Measurements from ENCODE around the gene KBTBD13.
A peak's percentile ranks its signal among the peaks of the same experiment; 100 is the strongest.
"Not testable (repeated sequence)": the region's sequence is repeated elsewhere in the genome, so short reads cannot be mapped to it uniquely, and the experiment has no call there.

The KBTBD13 gene

DNA sequence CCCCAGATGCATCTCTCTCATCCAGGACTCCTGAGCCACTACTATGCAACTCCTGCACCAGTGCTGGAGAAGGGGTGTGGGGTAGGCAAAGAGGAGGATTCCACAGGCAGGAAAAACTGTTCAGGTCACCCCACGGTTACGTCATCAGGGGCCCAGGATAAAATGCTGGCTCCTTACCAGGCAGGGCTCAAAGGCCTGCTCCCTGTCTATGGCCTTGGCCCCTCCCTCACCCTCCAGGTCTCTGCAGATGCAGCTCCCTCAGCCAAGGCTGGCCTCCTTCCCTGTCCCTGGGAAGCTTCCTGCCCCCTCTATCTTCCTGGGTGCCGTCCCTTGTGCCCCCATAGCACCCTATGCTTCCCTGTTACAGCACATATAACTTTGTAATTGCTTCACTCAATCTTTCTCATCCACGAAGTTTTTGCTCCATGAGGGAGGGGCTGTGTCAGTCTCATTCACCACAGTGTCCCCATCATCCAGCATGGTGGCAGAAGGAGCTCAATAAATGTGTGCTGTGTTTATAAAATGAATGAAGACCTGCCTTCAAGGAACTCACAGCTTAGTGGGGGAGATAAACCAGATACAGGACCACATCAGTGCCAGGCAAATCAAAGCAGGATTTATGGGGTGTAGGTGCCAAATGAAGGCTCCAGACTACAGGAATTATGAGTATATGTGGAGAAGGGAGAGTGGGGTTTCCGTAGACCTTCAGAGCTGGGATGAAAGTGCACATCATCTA is 18.6 kb downstream of the KBTBD13 start:
- H3K4me3 Mint-ChIP-seq, result no peak overlapping the region
- no peaks in the 10 kb centered on the region for H3K27me3 Mint-ChIP-seq (ENCODE audit: low read depth)
- H3K36me3 Mint-ChIP-seq (ENCODE audit: low read depth), result peaks cover 10% of the 10 kb centered on the region
- no peaks in the 10 kb centered on the region for H3K4me1 Mint-ChIP-seq (ENCODE audit: low read depth)
- no peak overlapping the region for H3K27ac Mint-ChIP-seq
- no peak for DNase-seq (ENCODE audit: low spot score)
- H3K9me3 Mint-ChIP-seq, result no peaks in the 10 kb centered on the region

DNA sequence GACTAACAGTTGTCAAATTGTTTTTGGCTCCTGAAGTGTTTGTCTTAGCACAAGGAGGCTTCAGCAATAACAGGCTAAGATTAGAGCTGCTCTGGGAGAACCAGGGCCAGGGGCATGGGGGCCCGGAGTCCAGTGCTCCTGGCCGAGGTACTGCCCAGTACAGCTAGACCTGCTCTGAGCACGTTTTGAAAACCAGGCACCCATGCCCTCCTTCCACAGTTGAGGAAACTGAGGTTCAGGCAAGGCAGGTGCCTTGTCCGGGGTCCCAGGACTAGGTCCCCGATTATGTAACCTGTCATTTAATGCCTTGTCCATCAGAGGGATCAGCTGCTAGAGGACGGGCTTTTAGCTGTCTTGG is 19.2 kb downstream of the KBTBD13 start:
- no peaks in the 10 kb centered on the region for H3K9me3 Mint-ChIP-seq
- H3K27ac Mint-ChIP-seq, result no peak overlapping the region
- no peaks in the 10 kb centered on the region for H3K4me1 Mint-ChIP-seq (ENCODE audit: low read depth)
- H3K4me3 Mint-ChIP-seq, result no peak overlapping the region
- H3K27me3 Mint-ChIP-seq (ENCODE audit: low read depth), result no peaks in the 10 kb centered on the region
- peaks cover 10% of the 10 kb centered on the region for H3K36me3 Mint-ChIP-seq (ENCODE audit: low read depth)
- no peak for DNase-seq (ENCODE audit: low spot score)

DNA sequence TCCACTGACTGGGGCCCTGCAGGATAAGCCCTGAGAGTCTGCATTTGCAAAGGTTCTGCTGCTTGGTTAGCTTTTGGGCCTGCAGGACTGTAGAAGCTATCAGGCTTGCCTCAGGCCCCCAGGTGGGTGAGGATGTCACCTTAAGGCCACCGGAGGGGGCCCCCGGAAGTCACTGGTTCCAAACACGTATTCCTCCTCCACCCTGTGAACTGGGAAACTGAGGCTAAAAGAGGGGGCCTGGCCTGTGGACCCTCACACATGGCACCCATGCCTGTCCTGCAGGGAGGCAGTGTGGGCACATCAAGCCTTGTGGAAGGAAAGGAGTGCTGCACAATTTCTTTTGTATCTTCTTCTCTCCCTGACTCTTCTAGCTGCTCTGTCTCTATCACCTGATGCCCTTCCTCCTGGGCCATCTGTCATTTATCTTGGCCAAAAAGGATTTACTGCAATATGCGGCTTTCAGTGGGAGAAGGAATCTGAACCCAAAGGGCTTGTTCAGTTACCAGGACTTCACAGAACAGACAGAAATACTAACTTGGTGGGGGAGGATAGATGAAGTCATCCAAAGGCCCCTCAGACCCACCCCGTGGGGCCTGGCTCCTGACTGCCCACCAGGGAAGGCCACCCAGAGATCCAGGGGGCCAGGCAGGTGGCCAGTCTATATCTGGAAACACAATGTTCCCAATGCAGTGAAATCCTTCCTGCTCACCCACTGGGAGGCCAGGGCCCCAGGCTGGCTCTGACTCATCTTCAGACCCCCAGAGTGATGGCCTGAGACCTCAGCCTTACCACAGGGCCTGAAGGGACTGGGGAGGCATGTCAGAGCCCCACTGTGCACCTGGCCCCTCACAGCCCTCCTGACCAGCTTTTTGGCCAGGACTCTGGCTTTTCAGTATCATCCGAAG is 20.2 kb downstream of the KBTBD13 start:
- Mint-ChIP-seq H3K9me3 (no peaks in the 10 kb centered on the region), H3K4me3 (no peak overlapping the region), H3K27ac (no peak overlapping the region), H3K27me3 (ENCODE audit: low read depth) (no peaks in the 10 kb centered on the region), H3K4me1 (ENCODE audit: low read depth) (peaks cover 1% of the 10 kb centered on the region), H3K36me3 (ENCODE audit: low read depth) (peaks cover 14% of the 10 kb centered on the region)
- no peak for DNase-seq (ENCODE audit: low spot score)

DNA sequence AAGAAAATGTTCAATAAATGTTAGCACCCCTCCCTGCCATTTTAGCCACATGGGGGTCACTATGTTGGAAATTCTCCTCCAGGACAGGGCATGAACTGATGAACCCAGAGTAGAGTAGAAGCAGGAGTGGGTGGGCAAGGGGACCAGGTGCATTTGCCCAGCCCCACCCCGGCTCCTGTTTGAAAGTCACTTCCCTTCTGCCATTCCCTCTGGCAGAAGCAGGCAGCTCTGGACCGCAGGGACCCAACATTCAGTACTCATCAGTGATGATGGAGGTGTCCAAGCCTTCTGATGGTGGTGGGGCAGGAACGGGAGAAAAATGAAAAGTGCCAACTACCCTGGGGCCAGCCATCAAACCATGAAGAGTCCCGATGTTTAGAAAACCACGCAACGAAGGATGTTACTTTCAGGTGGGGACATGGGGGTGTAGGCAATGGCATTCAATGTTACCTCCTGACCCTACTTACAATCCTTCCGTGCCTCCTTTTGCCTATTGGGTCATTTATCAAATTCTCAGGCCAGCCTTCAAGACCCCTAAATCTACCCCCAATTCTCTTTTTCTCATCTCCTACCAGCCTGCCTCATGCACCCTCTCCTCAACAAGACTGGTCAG is 21.2 kb downstream of the KBTBD13 start:
- no peak overlapping the region for H3K4me3 Mint-ChIP-seq
- H3K9me3 Mint-ChIP-seq, result no peaks in the 10 kb centered on the region
- H3K4me1 Mint-ChIP-seq (ENCODE audit: low read depth), result peaks cover 1% of the 10 kb centered on the region
- no peaks in the 10 kb centered on the region for H3K27me3 Mint-ChIP-seq (ENCODE audit: low read depth)
- peaks cover 15% of the 10 kb centered on the region for H3K36me3 Mint-ChIP-seq (ENCODE audit: low read depth)
- no peak overlapping the region for H3K27ac Mint-ChIP-seq
- no peak for DNase-seq (ENCODE audit: low spot score)

DNA sequence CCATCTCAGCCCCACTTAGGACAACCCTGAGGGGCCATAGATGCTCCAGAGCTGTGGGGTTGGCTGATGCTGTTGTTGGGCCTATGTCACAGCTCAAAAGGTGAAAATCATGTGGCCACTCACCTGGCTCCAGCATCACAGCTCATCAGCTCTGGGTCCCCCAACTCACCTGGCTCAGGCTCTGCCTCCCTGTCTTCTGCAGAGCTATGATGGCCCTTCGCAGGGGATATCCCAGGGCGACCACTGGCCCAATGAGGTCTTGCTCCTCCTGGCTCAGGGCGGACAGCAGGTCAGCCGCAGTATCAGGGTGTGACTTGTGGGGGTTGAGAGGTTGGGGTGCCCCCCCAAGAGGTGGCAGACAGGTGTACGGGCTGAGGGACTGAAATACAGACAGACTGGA is 22.8 kb downstream of the KBTBD13 start:
- H3K27ac Mint-ChIP-seq, result no peak overlapping the region
- no peak for DNase-seq (ENCODE audit: low spot score)
- no peak overlapping the region for H3K4me3 Mint-ChIP-seq
- peaks cover 15% of the 10 kb centered on the region for H3K36me3 Mint-ChIP-seq (ENCODE audit: low read depth)
- H3K9me3 Mint-ChIP-seq, result no peaks in the 10 kb centered on the region
- H3K4me1 Mint-ChIP-seq (ENCODE audit: low read depth), result peaks cover 1% of the 10 kb centered on the region
- no peaks in the 10 kb centered on the region for H3K27me3 Mint-ChIP-seq (ENCODE audit: low read depth)

DNA sequence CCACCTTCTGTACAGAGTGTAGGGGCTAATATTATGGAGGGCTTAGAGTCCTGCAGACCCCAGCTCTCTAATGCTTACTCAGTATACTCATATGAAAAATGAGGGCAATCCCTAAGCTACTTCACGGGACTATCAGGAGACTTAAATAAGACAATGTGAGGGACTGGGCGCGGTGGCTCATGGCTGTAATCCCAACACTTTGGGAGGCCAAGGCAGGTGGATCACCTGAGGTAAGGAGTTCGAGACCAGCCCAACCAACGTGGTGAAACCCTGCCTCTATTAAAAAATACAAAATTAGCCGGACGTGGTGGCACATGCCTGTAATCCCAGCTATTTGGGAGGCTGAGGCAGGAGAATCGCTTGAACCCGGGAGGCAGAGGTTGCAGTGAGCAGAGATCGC is 23.3 kb downstream of the KBTBD13 start:
- not testable (repeated sequence) for H3K4me1 Mint-ChIP-seq (ENCODE audit: low read depth); H3K9me3 Mint-ChIP-seq; DNase-seq (ENCODE audit: low spot score); H3K27me3 Mint-ChIP-seq (ENCODE audit: low read depth); H3K27ac Mint-ChIP-seq; H3K4me3 Mint-ChIP-seq
- peaks cover 15% of the 10 kb centered on the region for H3K36me3 Mint-ChIP-seq (ENCODE audit: low read depth)

DNA sequence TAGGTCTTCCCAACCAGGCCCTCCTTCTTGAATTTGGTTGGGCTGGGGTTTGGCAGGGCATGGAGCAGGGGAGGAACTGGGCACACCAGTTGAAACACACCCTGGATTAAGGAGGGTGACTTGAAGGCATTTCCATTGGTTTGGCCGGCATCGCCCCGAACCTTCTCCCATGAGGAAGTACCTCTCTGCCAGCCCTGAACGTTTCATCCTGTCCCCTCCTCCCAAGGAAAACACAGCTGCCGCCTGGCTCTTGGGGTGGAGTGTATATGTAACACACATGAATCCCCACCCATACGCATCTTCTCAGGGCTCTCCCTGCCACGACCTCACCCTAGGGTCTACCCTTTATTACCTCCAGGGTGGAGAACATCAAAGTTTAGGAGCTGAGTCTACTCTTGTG is 23.9 kb downstream of the KBTBD13 start:
- no peaks in the 10 kb centered on the region for H3K27me3 Mint-ChIP-seq (ENCODE audit: low read depth)
- no peak for DNase-seq (ENCODE audit: low spot score)
- peaks cover 18% of the 10 kb centered on the region for H3K36me3 Mint-ChIP-seq (ENCODE audit: low read depth)
- H3K9me3 Mint-ChIP-seq, result no peaks in the 10 kb centered on the region
- H3K4me1 Mint-ChIP-seq (ENCODE audit: low read depth), result peaks cover 1% of the 10 kb centered on the region
- H3K4me3 Mint-ChIP-seq, result no peak overlapping the region
- H3K27ac Mint-ChIP-seq, result no peak overlapping the region

DNA sequence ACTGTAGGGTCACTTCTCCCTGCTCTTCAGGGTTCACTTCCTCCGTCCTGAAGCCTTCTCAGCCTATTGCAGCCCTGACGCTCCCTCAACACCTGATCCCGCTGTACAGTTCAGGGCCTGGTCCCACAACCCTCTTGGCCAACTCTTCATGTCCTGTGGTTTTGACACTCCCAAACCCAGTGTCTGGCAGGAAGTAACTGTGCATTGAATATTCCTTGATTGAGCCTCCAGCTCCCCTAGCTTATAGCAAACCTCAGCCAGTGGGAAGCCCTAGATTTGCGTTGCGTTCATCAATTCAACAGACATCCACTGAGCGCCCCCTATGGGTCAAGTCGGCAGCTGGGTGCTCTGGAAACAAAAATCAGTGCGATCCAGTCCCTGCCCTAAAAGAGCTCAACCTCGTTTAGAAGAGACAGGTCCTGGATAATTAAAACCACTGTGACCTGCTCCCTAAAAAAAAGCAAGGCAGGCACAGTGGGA is 24.9 kb downstream of the KBTBD13 start:
- H3K4me1 Mint-ChIP-seq (ENCODE audit: low read depth), result peaks cover 4% of the 10 kb centered on the region
- H3K36me3 Mint-ChIP-seq (ENCODE audit: low read depth), result peaks cover 23% of the 10 kb centered on the region
- no peak overlapping the region for H3K4me3 Mint-ChIP-seq
- H3K27ac Mint-ChIP-seq, result no peak overlapping the region
- peak; percentile 28 for DNase-seq (ENCODE audit: low spot score)
- no peaks in the 10 kb centered on the region for H3K27me3 Mint-ChIP-seq (ENCODE audit: low read depth)
- H3K9me3 Mint-ChIP-seq, result no peaks in the 10 kb centered on the region

DNA sequence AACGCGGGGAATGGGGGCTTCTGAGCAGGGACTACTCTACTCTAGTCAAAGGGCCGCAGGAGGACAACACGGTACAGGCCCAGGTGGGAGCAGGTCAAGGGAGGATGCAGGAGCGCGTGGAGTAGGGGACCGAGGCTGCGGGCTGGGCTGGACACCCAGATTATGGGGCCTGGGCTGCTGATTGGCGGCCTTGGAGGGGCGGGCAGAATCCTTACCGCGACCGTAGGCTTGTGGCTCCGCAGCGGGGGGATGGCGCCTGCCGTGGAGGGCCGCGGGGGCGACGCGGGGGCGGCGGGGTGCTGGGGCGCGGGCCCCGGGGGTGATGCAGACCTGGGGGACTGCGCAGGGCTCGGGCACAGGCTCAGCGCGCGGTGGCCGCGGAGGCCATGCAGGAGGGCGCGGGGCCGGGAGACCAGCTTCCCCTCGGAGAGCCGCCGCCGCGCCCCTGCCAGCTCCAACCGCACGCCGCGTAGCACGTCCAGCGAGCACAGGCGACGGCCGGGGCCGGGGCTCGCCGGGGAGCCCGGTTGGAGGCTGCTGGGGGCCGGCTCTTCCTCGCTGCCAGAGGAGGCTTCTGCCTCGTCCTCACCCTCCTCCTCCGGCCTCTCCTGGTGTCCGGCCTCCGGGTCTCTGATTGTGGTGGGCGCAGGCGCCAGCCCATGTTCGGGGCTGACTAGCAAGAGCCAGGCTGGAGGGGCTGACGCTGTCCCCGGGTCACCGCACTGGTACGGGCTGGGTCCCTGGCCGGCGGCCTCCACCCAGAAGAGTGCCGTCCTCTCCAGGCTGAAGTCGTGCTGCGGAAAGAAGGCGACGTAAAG is 25.6 kb downstream of the KBTBD13 start:
- H3K4me3 Mint-ChIP-seq, result no peak overlapping the region
- H3K9me3 Mint-ChIP-seq, result no peaks in the 10 kb centered on the region
- peaks cover 24% of the 10 kb centered on the region for H3K36me3 Mint-ChIP-seq (ENCODE audit: low read depth)
- DNase-seq (ENCODE audit: low spot score), result no peak
- H3K4me1 Mint-ChIP-seq (ENCODE audit: low read depth), result peaks cover 4% of the 10 kb centered on the region
- H3K27ac Mint-ChIP-seq, result no peak overlapping the region
- H3K27me3 Mint-ChIP-seq (ENCODE audit: low read depth), result no peaks in the 10 kb centered on the region

DNA sequence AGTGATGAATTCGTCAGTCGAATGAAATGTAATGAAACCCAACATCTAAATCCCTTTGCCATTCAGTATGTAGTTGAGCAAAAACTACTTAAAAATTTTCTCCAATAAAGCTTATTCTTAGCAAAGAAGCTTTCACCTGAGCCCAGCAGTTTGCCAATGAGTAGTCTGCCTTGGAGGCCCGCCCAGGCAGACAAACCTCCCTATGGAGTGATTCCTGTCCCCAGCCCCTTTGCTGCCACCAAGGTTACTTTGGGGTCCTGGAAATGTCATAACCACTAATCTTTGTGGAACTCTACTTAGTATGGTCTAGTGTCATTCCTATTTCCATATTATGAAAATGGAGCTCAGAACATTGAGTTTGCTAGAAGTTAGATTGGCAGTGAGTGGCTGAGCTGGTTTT is 26.4 kb downstream of the KBTBD13 start:
- Mint-ChIP-seq H3K4me3 (no peak overlapping the region), H3K27me3 (ENCODE audit: low read depth) (no peaks in the 10 kb centered on the region), H3K27ac (no peak overlapping the region), H3K9me3 (no peaks in the 10 kb centered on the region), H3K36me3 (ENCODE audit: low read depth) (peaks cover 25% of the 10 kb centered on the region), H3K4me1 (ENCODE audit: low read depth) (peaks cover 4% of the 10 kb centered on the region)
- no peak for DNase-seq (ENCODE audit: low spot score)

DNA sequence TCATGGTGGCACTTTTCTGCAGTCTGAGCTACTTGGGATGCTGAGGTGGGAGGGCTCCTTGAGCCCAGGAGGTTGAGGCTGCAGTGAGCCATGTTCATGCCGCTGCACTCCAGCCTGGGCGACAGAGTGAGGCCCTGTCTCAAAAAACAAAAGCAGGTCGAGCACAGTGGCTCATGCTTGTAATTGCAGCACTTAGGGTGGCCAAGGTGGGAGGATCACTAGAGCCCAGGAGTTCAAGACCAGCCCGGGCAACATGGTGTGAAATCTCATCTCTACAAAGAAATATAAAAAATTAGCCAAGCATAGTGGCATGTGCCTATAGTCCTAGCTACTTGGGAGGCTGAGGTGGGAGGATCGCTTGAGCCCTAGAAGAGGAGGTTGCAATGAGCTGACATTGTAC is 28.5 kb downstream of the KBTBD13 start:
- Mint-ChIP-seq H3K9me3 (no peaks in the 10 kb centered on the region), H3K27me3 (ENCODE audit: low read depth) (no peaks in the 10 kb centered on the region), H3K27ac (no peak overlapping the region), H3K36me3 (ENCODE audit: low read depth) (peaks cover 17% of the 10 kb centered on the region), H3K4me3 (no peak overlapping the region), H3K4me1 (ENCODE audit: low read depth) (peaks cover 4% of the 10 kb centered on the region)
- DNase-seq (ENCODE audit: low spot score), result no peak

DNA sequence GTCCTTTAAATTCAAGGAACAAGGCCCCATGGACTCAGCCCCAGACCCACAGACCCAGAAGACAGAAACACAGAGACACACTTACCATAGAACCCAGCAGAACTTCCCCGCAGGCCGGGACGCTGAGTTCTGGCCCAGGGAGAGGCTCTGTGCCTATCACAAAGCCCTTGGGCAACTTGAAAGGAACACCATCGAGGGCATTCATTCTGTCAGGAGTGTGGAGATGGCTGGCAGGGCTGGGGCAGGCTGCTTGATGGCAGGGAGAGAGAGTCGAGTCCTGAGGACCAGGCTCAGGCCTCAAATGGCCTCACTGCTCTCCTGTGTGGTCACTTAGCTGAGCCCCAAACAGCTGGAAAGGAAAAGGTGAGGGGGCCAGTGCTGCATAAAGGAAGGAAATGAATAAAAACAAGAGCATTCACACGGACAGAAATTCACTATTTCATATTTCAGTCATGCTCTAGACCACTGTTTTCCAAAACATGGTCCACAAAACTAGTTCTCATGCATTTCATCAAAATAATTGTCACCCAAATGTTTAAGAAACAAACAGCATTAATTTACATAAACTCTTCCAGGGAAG is 29.6 kb downstream of the KBTBD13 start:
- no peaks in the 10 kb centered on the region for H3K9me3 Mint-ChIP-seq
- H3K4me1 Mint-ChIP-seq (ENCODE audit: low read depth), result peaks cover 4% of the 10 kb centered on the region
- H3K4me3 Mint-ChIP-seq, result no peak overlapping the region
- no peak for DNase-seq (ENCODE audit: low spot score)
- H3K27me3 Mint-ChIP-seq (ENCODE audit: low read depth), result no peaks in the 10 kb centered on the region
- no peak overlapping the region for H3K27ac Mint-ChIP-seq
- H3K36me3 Mint-ChIP-seq (ENCODE audit: low read depth), result peaks cover 18% of the 10 kb centered on the region

DNA sequence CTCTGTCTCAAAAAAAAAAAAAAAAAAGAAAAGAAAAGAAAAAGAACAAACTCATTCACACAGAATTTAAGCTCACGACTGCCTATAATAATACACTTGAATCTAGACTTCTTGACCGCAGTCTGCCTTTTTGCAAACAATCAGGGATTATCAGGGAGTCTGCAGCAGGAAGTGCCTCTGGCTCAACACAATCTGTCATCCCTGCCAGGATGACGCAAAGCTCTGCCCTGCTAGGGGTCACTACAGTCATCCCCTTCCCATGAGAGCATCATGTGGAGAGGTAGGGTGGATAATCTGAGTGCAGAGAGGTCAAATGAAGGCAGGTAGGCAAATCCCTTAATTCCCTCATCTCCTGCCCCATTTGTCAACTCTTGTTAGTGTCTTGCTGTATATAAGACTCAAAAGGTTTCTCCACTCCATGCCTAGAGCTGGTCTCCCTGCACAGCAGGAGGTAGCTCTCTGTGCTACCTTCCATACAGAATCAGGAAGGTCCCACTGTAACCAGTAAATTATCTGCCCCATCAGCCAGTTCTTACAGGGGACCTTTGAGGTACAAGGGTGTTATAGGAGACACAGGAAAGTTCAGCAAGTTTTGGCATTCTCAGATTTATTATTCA is 34.2 kb downstream of the KBTBD13 start:
- Mint-ChIP-seq H3K4me3 (no peak overlapping the region), H3K27me3 (ENCODE audit: low read depth) (no peaks in the 10 kb centered on the region), H3K9me3 (no peaks in the 10 kb centered on the region), H3K27ac (no peak overlapping the region), H3K4me1 (ENCODE audit: low read depth) (peaks cover 3% of the 10 kb centered on the region), H3K36me3 (ENCODE audit: low read depth) (peaks cover 20% of the 10 kb centered on the region)
- DNase-seq (ENCODE audit: low spot score), result no peak
